Naive B cell (primary cell): ENCODE measurements around the gene OR4L1. TPM values are rescaled to one million over a fixed set of nuclear protein-coding genes. Genes with fewer than 3 reads are reported as not detected.
"Not testable (repeated sequence)": the region's sequence is repeated elsewhere in the genome, so short reads cannot be mapped to it uniquely, and the experiment has no call there.

Experiments used
- ATAC-seq, 2 donors: fragments of 150-1000 bp; cut with Tn5 transposase; 2 replicates each; pipeline ENCODE4 v1.10.0; 2021; ENCODE audit warnings: low read depth in 2 of 2, mild to moderate bottlenecking in 2 of 2, moderate library complexity in 2 of 2
- DNase-seq: peaks from one replicate; pipeline ENCODE4 v3.0.0; 2022
- H3K27ac Mint-ChIP-seq, 6 donors: one replicate each; pipeline ENCODE4 v1.8.0; 2020 to 2022; ENCODE audit warnings: mild to moderate bottlenecking in 6 of 6, mixed read lengths in 6 of 6, moderate library complexity in 5 of 6, inconsistent platforms in 2 of 6
- H3K27me3 Mint-ChIP-seq, 3 donors: one replicate each; pipeline ENCODE4 v1.8.0; 2021 to 2022; ENCODE audit warnings: mixed read lengths in 3 of 3, mild to moderate bottlenecking in 1 of 3
- H3K36me3 Mint-ChIP-seq, 2 donors: one replicate each; pipeline ENCODE4 v1.8.0; 2020 to 2022; ENCODE audit warnings: mixed read lengths in 2 of 2, inconsistent platforms in 1 of 2, mild to moderate bottlenecking in 1 of 2
- H3K4me1 Mint-ChIP-seq, 3 donors: one replicate each; pipeline ENCODE4 v1.8.0; 2020 to 2022; ENCODE audit warnings: mixed read lengths in 3 of 3, inconsistent platforms in 1 of 3, mild to moderate bottlenecking in 1 of 3, moderate library complexity in 1 of 3
- H3K4me3 Mint-ChIP-seq, 8 donors: one replicate each; pipeline ENCODE4 v1.8.0; 2020 to 2022; ENCODE audit warnings: mild to moderate bottlenecking in 8 of 8, mixed read lengths in 8 of 8, moderate library complexity in 8 of 8, inconsistent platforms in 2 of 8
- H3K9me3 Mint-ChIP-seq, 7 donors: one replicate each; pipeline ENCODE4 v1.8.0; 2020 to 2022; ENCODE audit warnings: mixed read lengths in 7 of 7, mild to moderate bottlenecking in 5 of 7, inconsistent platforms in 2 of 7, moderate library complexity in 1 of 7
- polyA plus RNA-seq, 6 donors: library from polyadenylated mRNA; unstranded; fragments of 300-500 nt; fragmentation: Illumina TruSeq; gene quantifications; one replicate each; pipeline ENCODE4 v1.2.3, GENCODE V29; 2021; ENCODE audit warnings: low read depth in 6 of 6

Gene OR4L1, protein sequence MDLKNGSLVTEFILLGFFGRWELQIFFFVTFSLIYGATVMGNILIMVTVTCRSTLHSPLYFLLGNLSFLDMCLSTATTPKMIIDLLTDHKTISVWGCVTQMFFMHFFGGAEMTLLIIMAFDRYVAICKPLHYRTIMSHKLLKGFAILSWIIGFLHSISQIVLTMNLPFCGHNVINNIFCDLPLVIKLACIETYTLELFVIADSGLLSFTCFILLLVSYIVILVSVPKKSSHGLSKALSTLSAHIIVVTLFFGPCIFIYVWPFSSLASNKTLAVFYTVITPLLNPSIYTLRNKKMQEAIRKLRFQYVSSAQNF
- polyA plus RNA-seq = not detected

DNA sequence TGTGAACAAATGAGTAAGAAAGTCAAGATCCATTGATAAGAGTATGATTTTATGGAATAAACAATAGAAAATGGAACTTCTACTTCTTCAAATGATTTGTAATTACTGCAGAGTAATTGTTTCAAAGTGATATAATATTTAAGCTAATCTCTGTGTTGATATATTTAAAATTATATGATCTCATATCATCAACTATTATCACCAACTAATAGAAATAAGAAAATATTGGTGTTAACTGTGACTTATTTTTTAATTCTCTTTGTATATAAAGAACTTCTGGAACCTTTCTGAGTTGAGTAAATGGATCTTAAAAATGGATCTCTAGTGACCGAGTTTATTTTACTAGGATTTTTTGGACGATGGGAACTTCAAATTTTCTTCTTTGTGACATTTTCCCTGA lies at the start of gene OR4L1:
Gene OR4L1 (plus strand): TSS at position 301 of the 400 bp plus-strand sequence. CDS start 0 bp downstream, at position 301.
- Mint-ChIP-seq H3K27ac (no peak within 1 kb of the TSS), H3K36me3 (no peaks in the 10 kb centered on the region), H3K9me3 (peaks cover 0 to 8% (median 4%) of the 10 kb centered on the region in 7 donors), H3K4me1 (no peaks in the 10 kb centered on the region), H3K4me3 (no peak within 1 kb of the TSS), H3K27me3 (peaks cover 0 to 5% (median 5%) of the 10 kb centered on the region in 3 donors)
- no peak for ATAC-seq
- DNase-seq = no peak

DNA sequence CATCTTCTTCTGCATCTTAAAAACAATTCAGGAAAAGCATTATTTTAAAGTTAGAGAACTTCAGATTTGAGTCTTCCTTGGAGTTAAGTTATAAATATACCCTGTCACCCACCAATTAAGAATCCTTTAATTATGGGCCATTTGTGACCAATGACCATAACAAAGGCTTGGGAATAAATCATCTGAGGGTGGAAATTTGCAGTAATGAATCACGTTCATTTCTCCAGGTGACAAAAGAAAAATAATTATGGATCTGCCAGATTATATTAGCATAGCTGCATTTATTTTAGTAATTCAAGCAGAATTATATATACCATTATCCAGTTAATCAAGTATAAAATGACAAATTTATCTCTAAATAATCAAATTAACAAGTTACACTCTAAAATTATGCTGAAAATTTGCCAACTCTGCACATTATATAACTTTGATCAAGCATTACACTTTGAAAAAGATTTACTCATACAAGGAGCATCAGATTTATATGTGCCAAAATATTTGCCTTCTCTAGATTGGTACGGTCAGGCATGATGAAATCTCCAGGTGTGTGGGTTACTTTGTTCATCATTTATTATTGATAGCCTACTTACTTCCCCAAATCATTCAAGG lies 40.5 kb upstream of the OR4L1 start, which contains the start of gene OR4K14:
Gene OR4K14 (minus strand): TSS at position 51 of the 609 bp plus-strand sequence. CDS start 4,114 bp downstream, outside the sequence.
- Mint-ChIP-seq H3K27ac (no peak within 1 kb of the TSS), H3K4me1 (no peaks in the 10 kb centered on the region), H3K9me3 (peaks cover 0 to 7% (median 2%) of the 10 kb centered on the region in 7 donors), H3K27me3 (peaks cover 0 to 7% (median 0%) of the 10 kb centered on the region in 3 donors), H3K36me3 (no peaks in the 10 kb centered on the region), H3K4me3 (no peak within 1 kb of the TSS)
- ATAC-seq = no peak
- no peak for DNase-seq

DNA sequence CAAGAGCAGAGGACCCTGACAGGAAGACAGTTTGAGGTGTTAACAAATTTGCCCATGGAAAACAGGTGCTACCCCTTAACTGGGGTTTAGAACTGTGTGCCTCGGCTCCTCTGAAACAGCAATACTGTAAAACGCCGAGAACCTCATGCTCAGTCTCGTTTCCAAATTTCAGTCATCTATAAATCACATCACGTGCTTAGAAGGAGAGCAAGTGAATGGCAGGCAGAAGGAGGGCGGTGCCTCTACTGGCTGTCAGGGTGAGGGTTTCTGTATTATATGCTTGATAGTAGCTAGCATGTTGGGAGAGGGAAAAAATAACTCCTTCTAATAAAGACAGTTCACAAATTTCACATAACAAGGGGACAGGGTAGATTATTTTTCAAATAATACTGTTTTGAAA lies 28.8 kb upstream of the OR4L1 start:
- no peaks in the 10 kb centered on the region for H3K36me3 Mint-ChIP-seq
- no peak overlapping the region for H3K4me3 Mint-ChIP-seq
- no peak for ATAC-seq
- H3K4me1 Mint-ChIP-seq = no peaks in the 10 kb centered on the region
- H3K9me3 Mint-ChIP-seq = peaks cover 0 to 5% (median 2%) of the 10 kb centered on the region in 7 donors
- H3K27ac Mint-ChIP-seq = no peak overlapping the region
- H3K27me3 Mint-ChIP-seq = peaks cover 0 to 3% (median 0%) of the 10 kb centered on the region in 3 donors
- DNase-seq = no peak

DNA sequence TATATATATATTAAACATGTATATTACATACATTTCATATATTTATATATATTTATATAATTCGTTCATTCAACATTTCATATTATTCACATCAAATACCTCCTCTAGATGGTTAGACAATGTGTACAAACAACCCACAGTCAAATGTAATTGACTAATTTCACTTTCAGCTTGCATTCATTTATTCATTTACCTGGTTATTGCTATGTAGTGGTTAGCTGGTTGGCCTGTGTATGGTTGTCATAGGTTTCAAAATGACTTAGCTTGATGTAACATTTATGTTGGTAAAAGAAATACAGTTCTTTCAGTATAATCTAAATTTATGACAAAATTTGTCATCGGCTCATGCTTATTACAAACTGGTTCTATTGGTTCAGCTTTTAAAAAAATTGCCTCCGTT lies 24.4 kb upstream of the OR4L1 start:
- no peaks in the 10 kb centered on the region for H3K4me1 Mint-ChIP-seq
- no peak overlapping the region for H3K27ac Mint-ChIP-seq
- ATAC-seq (no peak), DNase-seq (no peak)
- no peaks in the 10 kb centered on the region for H3K27me3 Mint-ChIP-seq
- H3K4me3 Mint-ChIP-seq = no peak overlapping the region
- H3K9me3 Mint-ChIP-seq = peaks cover 0 to 8% (median 2%) of the 10 kb centered on the region in 7 donors
- no peaks in the 10 kb centered on the region for H3K36me3 Mint-ChIP-seq

DNA sequence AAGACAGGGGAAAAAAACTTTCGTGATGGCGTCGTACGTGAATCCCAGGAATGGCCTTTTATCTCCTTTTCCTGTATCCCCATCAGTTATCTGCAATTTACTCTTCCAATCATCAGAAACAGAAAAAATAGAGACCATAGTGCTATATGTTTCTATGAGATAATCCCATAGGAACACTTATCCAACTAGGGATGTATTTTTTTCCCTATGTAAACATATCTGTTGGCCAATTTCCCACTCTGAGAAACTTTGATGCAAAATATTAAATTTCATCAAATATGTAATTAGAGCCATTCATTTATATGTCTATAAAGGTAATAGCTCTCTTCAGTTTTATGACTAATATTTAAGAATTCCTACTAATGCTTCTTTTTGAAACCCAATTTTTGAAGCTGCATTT lies 23.9 kb upstream of the OR4L1 start, which contains the start of gene OR4K13:
Gene OR4K13 (minus strand): TSS at position 101 of the 400 bp plus-strand sequence. CDS start 1,280 bp downstream, outside the sequence.
- no peak for DNase-seq
- Mint-ChIP-seq H3K27ac (no peak within 1 kb of the TSS), H3K4me1 (no peaks in the 10 kb centered on the region), H3K27me3 (no peaks in the 10 kb centered on the region), H3K9me3 (peaks cover 0 to 8% (median 2%) of the 10 kb centered on the region in 7 donors), H3K36me3 (no peaks in the 10 kb centered on the region), H3K4me3 (no peak within 1 kb of the TSS)
- no peak for ATAC-seq

DNA sequence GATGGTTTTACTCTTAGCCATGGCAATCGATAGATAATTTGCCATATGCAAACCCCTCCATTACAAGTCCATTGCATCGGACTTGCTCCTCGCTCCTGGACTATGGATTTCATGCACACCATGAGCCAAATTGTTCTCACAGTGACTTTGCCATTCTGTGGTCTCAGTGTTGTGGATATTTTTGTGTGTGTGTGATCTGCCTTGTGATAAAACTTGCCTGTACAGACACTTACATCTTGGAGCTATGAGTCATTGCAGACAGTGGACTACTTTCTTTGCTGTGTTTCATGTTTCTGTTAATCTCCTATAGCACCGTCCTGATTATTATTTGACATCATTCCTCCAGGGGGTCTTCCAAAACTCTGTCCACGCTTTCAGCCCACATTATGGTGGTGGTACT lies 15.6 kb upstream of the OR4L1 start:
- peaks cover 0 to 2% (median 2%) of the 10 kb centered on the region in 3 donors for H3K27me3 Mint-ChIP-seq
- ATAC-seq = no peak
- H3K4me1 Mint-ChIP-seq = no peaks in the 10 kb centered on the region

DNA sequence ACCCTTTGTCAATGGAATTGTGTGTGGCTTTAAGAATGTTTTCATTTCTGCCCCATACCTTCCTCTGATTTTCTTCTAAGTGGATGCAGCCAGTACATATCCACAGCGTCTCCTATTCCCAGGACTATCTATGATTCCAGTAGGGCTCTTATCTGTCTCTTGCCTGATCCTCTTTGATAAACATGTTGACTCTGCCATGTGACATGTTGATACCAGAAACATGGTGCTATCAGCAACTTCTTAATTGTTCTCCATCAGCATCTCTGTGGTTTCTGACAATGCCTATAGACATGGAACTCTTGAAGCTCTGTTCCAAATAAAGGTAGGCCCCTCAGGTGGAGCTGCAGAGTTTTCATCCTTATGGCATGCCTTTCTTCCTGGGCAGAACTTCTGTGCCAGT lies 11.6 kb upstream of the OR4L1 start:
- DNase-seq = no peak
- Mint-ChIP-seq H3K36me3 (no peaks in the 10 kb centered on the region), H3K4me3 (no peak overlapping the region), H3K27me3 (peaks cover 0 to 14% (median 5%) of the 10 kb centered on the region in 3 donors), H3K9me3 (no peaks in the 10 kb centered on the region), H3K4me1 (no peaks in the 10 kb centered on the region), H3K27ac (no peak overlapping the region)
- ATAC-seq = no peak

More for the DNA sequence above, 15.6 kb upstream of the OR4L1 start:
- Mint-ChIP-seq H3K27ac (no peak overlapping the region), H3K9me3 (peaks cover 0 to 11% (median 4%) of the 10 kb centered on the region in 7 donors), H3K36me3 (no peaks in the 10 kb centered on the region), H3K4me3 (no peak overlapping the region)
- no peak for DNase-seq

DNA sequence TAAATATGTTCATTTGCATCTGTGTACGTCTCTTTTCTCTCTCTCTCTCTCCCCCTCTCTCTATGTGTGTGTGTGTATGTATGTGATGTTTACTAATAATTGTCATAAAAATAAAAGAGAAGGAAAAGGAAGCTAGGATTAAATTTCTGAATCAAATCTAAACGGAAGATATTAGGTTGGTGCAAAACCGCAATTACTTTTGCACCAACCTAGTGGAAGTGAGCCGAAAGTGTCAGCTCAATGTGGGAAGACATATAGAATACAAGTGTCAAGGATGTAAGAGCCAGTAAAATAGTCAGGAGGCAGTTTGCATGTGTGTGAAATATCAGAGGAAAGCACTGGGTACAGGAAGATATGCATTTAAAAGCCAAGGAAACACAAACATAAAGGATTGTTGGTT lies 32.2 kb downstream of the OR4L1 start:
- H3K9me3 Mint-ChIP-seq = peaks cover 0 to 3% (median 0%) of the 10 kb centered on the region in 7 donors
- peaks cover 0 to 8% (median 0%) of the 10 kb centered on the region in 3 donors for H3K27me3 Mint-ChIP-seq
- no peak overlapping the region for H3K27ac Mint-ChIP-seq
- no peaks in the 10 kb centered on the region for H3K4me1 Mint-ChIP-seq
- DNase-seq (no peak), ATAC-seq (no peak)
- no peaks in the 10 kb centered on the region for H3K36me3 Mint-ChIP-seq
- H3K4me3 Mint-ChIP-seq = no peak overlapping the region

DNA sequence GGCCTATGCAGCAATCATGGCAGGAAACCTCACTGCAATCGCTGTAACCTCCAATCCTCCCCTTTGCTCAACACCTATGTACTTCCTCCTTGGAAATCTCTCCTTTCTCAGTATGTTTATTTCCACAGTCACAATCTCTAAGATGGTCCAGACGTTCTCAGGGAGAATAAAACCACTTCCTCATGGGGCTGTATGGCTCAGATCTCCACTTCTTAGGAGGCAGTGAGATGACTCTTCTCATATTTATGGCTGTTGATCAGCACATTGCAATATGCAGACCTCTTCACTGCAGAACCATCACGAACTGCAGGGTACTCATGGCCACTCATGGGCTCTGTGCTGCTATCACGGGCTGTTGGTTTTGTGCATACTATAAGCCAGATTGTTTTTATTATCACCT lies 33.6 kb downstream of the OR4L1 start:
- Mint-ChIP-seq H3K27me3 (peaks cover 0 to 8% (median 0%) of the 10 kb centered on the region in 3 donors), H3K27ac (no peak overlapping the region), H3K9me3 (peaks cover 0 to 2% (median 0%) of the 10 kb centered on the region in 7 donors), H3K4me1 (no peaks in the 10 kb centered on the region), H3K4me3 (no peak overlapping the region), H3K36me3 (no peaks in the 10 kb centered on the region)
- ATAC-seq = no peak
- no peak for DNase-seq

DNA sequence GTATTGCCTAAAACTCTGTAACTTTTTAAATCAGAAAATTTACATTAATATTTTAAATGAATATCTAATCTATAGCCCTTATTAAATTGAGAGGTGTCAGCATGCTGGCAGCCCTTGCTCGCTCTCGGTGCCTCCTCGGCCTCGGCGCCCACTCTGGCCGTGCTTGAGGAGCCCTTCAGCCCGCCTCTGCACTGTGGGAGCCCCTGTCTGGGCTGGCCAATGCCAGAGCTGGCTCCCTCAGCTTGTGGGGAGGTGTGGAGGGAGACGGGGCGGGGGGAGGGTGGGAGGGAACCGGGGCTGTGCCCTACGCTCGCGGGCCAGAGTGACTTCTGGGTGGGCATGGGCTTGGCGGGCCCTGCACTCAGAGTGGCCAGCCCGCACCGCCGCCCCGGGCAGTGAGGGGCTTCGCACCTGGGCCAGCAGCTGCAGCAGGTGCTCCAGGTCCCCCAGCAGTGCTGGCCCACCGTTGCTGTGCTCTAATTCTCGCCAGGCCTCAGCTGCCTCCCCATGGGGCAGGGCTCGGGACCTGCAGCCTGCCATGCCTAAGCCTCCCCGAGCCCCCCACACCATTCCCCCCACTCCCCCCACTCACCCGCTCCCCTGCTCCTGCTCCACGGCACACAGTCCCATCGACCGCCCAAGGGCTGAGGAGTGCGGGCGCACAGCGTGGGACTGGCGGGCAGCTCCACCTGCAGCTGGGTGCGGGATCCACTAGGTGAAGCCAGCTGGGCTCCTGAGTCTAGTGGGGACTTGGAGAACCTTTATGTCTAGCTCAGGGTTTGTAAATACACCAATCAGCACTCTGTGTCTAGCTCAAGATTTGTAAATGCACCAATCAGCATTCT lies 39.3 kb downstream of the OR4L1 start:
- H3K27me3 Mint-ChIP-seq = peaks cover 0 to 13% (median 0%) of the 10 kb centered on the region in 3 donors
- H3K36me3 Mint-ChIP-seq, H3K9me3 Mint-ChIP-seq, H3K4me3 Mint-ChIP-seq, H3K4me1 Mint-ChIP-seq, DNase-seq, H3K27ac Mint-ChIP-seq, ATAC-seq: not testable (repeated sequence)

DNA sequence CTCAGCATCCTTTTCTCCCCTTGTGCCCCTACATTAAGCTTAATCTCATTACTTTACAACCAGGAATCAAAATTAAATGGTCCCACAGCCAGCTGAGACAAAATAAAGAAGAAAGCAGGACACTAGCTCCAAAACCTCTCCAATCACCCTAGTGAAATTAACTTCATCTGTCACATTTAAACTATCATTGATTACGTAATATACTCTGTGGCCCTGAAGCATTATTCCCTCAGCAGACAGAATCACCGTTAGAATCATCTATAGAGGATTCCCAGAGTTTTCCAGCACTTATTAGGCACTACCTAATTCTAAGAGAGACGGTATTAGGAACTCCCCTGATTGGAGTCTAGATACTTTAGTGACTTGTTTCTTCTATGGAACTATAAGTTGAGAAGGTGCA lies 50.6 kb downstream of the OR4L1 start, which contains the start of gene OR4K17:
Gene OR4K17 (plus strand): TSS at position 302 of the 400 bp plus-strand sequence. CDS start 6,761 bp downstream, outside the sequence.
- DNase-seq (no peak), ATAC-seq (no peak)
- H3K27ac Mint-ChIP-seq = no peak within 1 kb of the TSS
- H3K4me1 Mint-ChIP-seq = no peaks in the 10 kb centered on the region
- H3K4me3 Mint-ChIP-seq = peak within 1 kb of the TSS in 1 of 8 donors; percentile 4
- peaks cover 0 to 9% (median 0%) of the 10 kb centered on the region in 7 donors for H3K9me3 Mint-ChIP-seq
- H3K36me3 Mint-ChIP-seq = no peaks in the 10 kb centered on the region
- no peaks in the 10 kb centered on the region for H3K27me3 Mint-ChIP-seq
